ENCODE measurements around the gene PFKL.

Gene PFKL

GRCh38 chr21:44331209-44331608 lies 31.4 kb downstream of the PFKL start:
- TF ChIP-seq TAF1 (IDR thresholded peaks at IDR 0.05; ENCODE audit: borderline replicate concordance, insufficient read depth, low read length) (no peak), FOXP2 (optimal IDR thresholded peaks at IDR 0.05; ENCODE audit: borderline replicate concordance, extremely low read depth, extremely low read length, insufficient read depth) (no peak), SIN3A (IDR thresholded peaks at IDR 0.05; ENCODE audit: borderline replicate concordance, insufficient read depth, low read length) (no peak), REST (IDR thresholded peaks at IDR 0.05; ENCODE audit: insufficient read depth in 1 of 2, low read depth in 2 of 2, low read length in 2 of 2) (no peak), POLR2AphosphoS5 (IDR thresholded peaks at IDR 0.05; ENCODE audit: low read depth, low read length) (no peak)

GRCh38 chr21:44331650-44332307 lies 31.9 kb downstream of the PFKL start:
- TF ChIP-seq TAF1 (IDR thresholded peaks at IDR 0.05; ENCODE audit: borderline replicate concordance, insufficient read depth, low read length) (no peak), POLR2AphosphoS5 (IDR thresholded peaks at IDR 0.05; ENCODE audit: low read depth, low read length) (no peak)

GRCh38 chr21:44332383-44332782 lies 32.5 kb downstream of the PFKL start:
- TF ChIP-seq FOXP2 (optimal IDR thresholded peaks at IDR 0.05; ENCODE audit: borderline replicate concordance, extremely low read depth, extremely low read length, insufficient read depth), result no peak
- no peak for TF ChIP-seq POLR2AphosphoS5 (IDR thresholded peaks at IDR 0.05; ENCODE audit: low read depth, low read length)
- no peak for TF ChIP-seq TAF1 (IDR thresholded peaks at IDR 0.05; ENCODE audit: borderline replicate concordance, insufficient read depth, low read length)
- TF ChIP-seq REST (IDR thresholded peaks at IDR 0.05; ENCODE audit: insufficient read depth in 1 of 2, low read depth in 2 of 2, low read length in 2 of 2), result no peak
- TF ChIP-seq SIN3A (IDR thresholded peaks at IDR 0.05; ENCODE audit: borderline replicate concordance, insufficient read depth, low read length), result no peak

- TF ChIP-seq TAF1 (IDR thresholded peaks at IDR 0.05; ENCODE audit: borderline replicate concordance, insufficient read depth, low read length) (no peak), SIN3A (IDR thresholded peaks at IDR 0.05; ENCODE audit: borderline replicate concordance, insufficient read depth, low read length) (no peak), REST (IDR thresholded peaks at IDR 0.05; ENCODE audit: insufficient read depth in 1 of 2, low read depth in 2 of 2, low read length in 2 of 2) (no peak), FOXP2 (optimal IDR thresholded peaks at IDR 0.05; ENCODE audit: borderline replicate concordance, extremely low read depth, extremely low read length, insufficient read depth) (no peak), POLR2AphosphoS5 (IDR thresholded peaks at IDR 0.05; ENCODE audit: low read depth, low read length) (no peak)
Measured at GRCh38 chr21:44332965-44333364, 33.1 kb downstream of the PFKL start.

GRCh38 chr21:44333509-44334328 lies 33.9 kb downstream of the PFKL start:
- TF ChIP-seq POLR2AphosphoS5 (IDR thresholded peaks at IDR 0.05; ENCODE audit: low read depth, low read length) (no peak), FOXP2 (optimal IDR thresholded peaks at IDR 0.05; ENCODE audit: borderline replicate concordance, extremely low read depth, extremely low read length, insufficient read depth) (no peak), TAF1 (IDR thresholded peaks at IDR 0.05; ENCODE audit: borderline replicate concordance, insufficient read depth, low read length) (no peak), REST (IDR thresholded peaks at IDR 0.05; ENCODE audit: insufficient read depth in 1 of 2, low read depth in 2 of 2, low read length in 2 of 2) (no peak), SIN3A (IDR thresholded peaks at IDR 0.05; ENCODE audit: borderline replicate concordance, insufficient read depth, low read length) (no peak)
